ENCODE results near the gene CCDC8. TPM values are rescaled to one million over a fixed set of nuclear protein-coding genes. Genes with fewer than 3 reads are reported as not detected.
"Not testable (repeated sequence)": the region's sequence is repeated elsewhere in the genome, so short reads cannot be mapped to it uniquely, and the experiment has no call there.

Gene CCDC8
- total RNA-seq, 1 experiment from 2014 or later: 93.6 TPM

- in situ Hi-C loops (cut with HindIII; ENCODE audit: low sequenced_read_pairs): no loop called here
- no peak for DNase-seq (ENCODE audit: low spot score)
Measured at GRCh38 chr19:46408664-46409039, 4.7 kb downstream of the CCDC8 start.

GRCh38 chr19:46407856-46408663 lies 5.3 kb downstream of the CCDC8 start:
- in situ Hi-C loops (cut with HindIII; ENCODE audit: low sequenced_read_pairs): no loop called here
- DNase-seq (ENCODE audit: low spot score): no peak

DNA sequence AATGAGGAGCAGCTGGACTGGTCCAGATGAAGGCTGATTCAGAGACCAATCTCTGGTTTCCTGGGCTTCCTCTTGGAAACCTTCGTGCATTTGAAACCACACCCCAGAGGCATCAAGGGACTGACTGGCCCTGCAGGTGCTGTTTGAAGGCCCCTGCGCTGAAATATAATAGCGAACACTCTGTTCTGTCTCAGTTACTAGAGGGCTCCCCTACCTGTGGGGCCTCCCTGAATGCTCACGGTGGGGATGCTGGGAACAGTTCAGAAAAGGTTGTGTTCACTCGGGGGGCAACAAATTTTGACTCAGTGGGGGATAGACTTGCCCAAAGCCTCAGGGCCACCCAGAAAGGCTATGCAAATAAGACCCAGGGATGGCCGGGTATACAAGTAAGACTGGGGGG lies 6.4 kb downstream of the CCDC8 start:
- in situ Hi-C loops (cut with HindIII; ENCODE audit: low sequenced_read_pairs): no loop called here

DNA sequence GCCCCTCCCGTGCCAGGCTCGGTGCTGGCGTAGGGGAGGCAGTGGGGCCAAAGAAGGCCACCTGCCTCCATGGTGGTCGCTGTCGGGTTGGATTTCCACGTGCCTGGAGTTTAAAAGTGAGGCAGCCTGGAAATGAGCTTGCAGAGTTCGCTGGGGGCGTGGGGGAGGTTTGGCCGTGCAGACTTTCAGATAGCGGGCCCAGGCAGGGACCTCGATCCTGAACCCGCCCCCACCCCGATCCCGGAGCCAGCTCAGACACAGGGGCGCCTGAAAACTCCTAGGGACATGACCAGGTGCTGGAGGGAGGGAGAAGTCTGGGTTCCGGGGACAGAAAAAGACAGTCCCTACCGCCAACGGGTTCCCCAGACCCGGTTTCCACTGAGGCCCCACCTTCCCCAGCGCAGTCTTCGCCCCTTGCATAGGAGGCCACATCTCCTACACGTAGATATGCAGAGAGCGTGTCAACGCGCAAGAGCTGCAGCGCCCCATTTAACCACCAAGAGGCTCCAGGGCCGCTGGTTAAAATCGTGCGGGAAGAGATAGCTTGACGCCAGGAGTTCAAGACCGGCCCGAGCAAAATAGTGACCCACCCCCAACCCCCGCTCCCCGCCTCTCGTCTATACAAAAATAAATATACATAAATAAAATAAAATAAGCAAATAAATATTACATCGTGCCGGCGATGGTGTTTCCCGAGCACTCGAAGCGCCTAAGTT lies 8.5 kb downstream of the CCDC8 start:
- peak; percentile 47 for DNase-seq (ENCODE audit: low spot score)
- in situ Hi-C loops (cut with HindIII; ENCODE audit: low sequenced_read_pairs): no loop called here

More for the DNA sequence above, 6.4 kb downstream of the CCDC8 start:
- DNase-seq (ENCODE audit: low spot score): no peak

GRCh38 chr19:46404055-46404752 lies 9.2 kb downstream of the CCDC8 start:
- peak; percentile 39 for DNase-seq (ENCODE audit: low spot score)
- in situ Hi-C loops (cut with HindIII; ENCODE audit: low sequenced_read_pairs): no loop called here

DNA sequence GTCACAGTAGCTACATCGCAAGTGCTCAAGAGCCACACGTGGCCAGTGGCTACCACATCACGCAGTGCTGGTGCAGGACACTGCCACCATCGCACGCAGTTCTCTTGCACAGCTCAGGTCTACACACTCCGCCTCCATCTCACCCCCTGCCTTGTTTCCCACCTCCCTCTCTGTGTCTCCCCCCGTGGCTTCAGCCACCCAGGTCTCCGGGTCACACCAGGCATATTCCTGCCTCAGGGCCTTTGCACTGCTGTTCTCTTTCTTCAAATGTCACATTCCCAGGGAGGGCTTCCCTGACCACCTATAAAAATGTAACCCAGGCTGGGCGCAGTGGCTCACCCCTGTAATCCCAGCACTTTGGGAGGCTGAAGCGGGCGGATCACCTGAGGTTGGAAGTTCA lies 10.6 kb downstream of the CCDC8 start:
- in situ Hi-C loops (cut with HindIII; ENCODE audit: low sequenced_read_pairs): no loop called here
- no peak for DNase-seq (ENCODE audit: low spot score)

DNA sequence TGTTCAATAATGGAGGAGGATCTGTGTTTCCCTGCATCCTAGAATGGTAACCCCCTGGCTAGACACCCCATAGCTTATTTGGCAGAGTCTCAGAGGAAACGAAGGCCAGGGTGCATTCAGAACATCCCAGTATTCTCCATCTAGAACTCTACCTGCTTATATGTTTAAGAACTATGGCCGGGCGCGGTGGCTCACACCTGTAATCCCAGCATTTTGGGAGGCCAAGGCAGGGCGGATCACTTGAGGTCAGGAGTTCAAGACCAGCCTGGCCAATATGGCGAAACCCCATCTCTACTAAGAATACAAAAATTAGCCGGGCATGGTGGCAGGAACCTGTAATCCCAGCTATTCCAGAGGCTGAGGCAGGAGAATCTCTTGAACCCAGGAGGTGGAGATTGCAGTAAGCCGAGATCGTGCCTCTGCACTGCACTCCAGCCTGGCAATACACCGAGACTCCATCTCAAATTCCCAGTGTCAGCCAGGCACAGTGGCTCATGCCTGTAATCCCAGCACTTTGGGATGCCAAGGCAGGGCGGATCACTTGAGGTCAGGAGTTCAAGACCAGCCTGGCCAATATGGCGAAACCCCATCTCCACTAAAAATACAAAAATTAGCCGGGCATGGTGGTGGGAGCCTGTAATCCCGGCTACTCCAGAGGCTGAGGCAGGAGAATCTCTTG lies 15.4 kb downstream of the CCDC8 start:
- DNase-seq (ENCODE audit: low spot score); in situ Hi-C loops (cut with HindIII; ENCODE audit: low sequenced_read_pairs): not testable (repeated sequence)

DNA sequence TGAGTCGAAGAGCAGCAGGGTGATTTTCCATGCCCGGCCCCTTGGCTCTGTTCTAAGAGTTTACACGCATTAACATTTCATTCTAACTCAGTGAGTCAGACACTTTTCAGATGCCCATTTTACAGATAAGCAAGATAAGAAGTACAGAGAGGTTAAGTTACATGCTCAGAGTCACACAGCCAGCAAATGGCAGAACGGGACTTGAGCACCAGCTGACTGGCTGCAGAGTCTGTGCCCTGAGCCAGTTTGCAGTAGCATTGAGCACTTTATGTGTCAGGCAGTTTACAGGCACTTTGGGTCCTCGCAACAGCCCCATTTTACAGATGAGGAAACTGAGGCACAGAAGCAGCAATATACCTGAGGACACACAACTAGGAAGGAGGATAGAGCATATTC lies 19.0 kb downstream of the CCDC8 start:
- no peak for DNase-seq (ENCODE audit: low spot score)
- in situ Hi-C loops (cut with HindIII; ENCODE audit: low sequenced_read_pairs): no loop called here

DNA sequence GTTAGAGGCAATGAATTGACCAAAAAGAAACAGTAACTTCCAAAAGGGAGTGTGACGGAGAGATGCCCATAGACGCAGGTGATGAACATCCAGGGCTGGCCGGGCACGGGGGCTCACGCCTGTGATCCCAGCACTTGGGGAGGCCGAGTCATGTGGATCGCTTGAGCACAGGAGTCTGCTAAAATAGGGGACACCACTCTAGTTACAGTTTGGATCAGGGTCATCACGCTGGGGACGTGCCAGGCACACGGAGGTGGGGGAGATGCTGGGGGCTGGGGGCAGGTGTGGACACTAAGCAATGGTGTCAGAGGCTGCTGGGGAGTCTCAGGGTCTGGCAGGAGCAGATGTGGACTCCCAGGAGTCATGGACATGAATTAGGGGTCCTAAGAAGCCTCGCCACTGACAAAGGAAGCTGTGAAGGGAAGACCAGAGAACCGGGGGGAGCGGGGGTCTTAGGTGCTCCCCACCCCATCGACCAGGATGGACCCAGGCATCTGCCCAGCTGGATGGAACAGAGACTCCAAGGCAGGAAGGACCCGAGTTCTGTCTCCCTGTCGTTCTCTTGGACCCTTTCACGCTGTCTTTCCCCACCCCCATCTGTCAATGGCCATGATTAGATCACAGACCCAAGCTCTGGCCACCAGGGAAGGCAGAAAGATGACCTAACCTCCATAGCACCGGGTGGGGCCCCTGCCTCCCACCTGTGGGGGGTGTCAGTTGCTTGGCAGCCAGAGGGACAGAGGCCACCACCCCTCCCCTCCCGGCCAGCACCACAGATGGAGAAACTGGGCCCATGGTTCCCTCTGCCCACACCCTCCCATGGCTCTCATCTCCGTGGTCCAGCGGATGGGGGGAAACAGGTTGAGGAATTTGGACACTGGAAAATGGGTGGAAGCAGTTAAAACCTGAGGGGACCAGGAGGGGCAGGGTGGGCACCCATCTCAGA lies 19.6 kb downstream of the CCDC8 start:
- no peak for DNase-seq (ENCODE audit: low spot score)

DNA sequence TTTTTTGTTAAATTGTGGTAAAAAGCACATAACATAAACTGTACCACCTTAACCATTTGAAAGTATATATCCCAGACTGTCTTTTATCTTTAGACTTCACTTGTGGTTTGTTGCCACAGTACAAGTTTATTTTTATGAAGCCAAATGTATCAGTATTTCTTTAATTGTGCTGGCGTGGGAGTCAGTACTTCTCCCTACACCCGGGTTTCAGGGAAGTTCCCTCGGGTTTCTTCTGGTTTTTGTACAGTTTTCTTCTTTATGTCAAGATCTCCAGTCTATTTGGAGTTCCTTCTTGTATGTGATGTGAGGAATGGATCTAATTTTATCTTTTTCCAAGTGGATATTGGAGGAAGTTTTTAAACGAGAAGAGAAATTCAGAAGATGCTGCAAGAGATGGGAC lies 20.5 kb downstream of the CCDC8 start:
- DNase-seq (ENCODE audit: low spot score): no peak
- in situ Hi-C loops (cut with HindIII; ENCODE audit: low sequenced_read_pairs): no loop called here

More for the DNA sequence above, 19.6 kb downstream of the CCDC8 start:
- in situ Hi-C loops (cut with HindIII; ENCODE audit: low sequenced_read_pairs): no loop called here

GRCh38 chr19:46392252-46392801 lies 21.0 kb downstream of the CCDC8 start:
- DNase-seq (ENCODE audit: low spot score): no peak
- in situ Hi-C loops (cut with HindIII; ENCODE audit: low sequenced_read_pairs): no loop called here

- in situ Hi-C loops (cut with HindIII; ENCODE audit: low sequenced_read_pairs): no loop called here
- no peak for DNase-seq (ENCODE audit: low spot score)
Measured at GRCh38 chr19:46391296-46392251, 21.8 kb downstream of the CCDC8 start.

- in situ Hi-C loops (cut with HindIII; ENCODE audit: low sequenced_read_pairs): no loop called here
- no peak for DNase-seq (ENCODE audit: low spot score)
Measured at GRCh38 chr19:46390866-46391265, 22.5 kb downstream of the CCDC8 start.

GRCh38 chr19:46390121-46390858 lies 23.1 kb downstream of the CCDC8 start:
- no peak for DNase-seq (ENCODE audit: low spot score)
- in situ Hi-C loops (cut with HindIII; ENCODE audit: low sequenced_read_pairs): no loop called here

DNA sequence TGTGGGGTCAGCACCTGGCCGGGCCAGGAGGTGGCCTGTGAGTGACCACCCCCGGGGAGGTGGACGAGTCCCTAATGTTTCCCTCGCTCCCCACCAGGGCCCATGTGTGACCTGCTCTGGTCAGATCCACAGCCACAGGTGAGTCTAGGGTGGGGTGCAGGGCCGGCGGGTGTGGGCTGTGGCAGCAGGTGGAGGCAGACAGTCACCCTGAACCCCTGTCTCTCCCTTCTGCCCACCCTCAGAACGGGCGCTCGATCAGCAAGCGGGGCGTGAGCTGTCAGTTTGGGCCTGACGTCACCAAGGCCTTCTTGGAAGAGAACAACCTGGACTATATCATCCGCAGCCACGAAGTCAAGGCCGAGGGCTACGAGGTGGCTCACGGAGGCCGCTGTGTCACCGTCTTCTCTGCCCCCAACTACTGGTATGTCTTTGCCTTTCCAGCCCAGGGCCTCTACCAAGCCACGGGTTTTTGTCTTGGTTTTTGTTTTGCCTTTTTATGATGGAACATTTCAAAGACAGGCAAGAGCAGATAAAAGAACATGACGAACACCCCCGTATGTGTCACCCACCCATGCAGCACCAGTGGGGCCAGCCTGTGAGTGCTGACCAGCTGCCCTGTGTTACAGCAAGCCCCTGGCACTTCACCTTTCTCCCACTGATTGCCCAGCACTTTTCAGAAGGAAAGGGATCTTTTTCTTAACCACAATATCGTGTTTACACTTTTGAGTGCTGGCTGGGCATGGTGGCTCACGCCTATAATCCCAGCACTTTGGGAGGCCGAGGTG lies 24.9 kb downstream of the CCDC8 start:
- no peak for DNase-seq (ENCODE audit: low spot score)
- in situ Hi-C loops (cut with HindIII; ENCODE audit: low sequenced_read_pairs): no loop called here

DNA sequence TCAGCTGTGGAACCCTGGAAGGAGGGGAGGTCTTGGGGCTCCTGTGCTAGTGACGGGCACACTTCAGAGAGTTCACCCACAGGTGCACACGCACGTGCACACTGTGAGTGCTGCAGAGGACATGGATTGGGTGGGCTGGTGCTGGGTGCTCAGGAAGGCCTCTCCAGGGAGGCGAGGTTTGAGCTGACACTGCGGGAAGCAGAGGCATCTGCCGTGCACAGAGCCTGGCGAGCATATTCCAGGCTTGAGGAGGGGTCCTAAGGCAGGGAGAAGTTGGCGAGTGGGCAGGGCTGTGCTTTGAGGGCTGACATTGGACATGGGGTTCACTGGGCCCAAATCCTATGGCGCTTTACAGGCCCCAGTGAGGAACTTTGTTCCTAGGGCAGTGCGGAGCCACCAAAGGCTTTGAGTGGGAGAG lies 25.6 kb downstream of the CCDC8 start:
- in situ Hi-C loops (cut with HindIII; ENCODE audit: low sequenced_read_pairs): no loop called here
- no peak for DNase-seq (ENCODE audit: low spot score)

All from G401 (cell line).